Lung (tissue), 12 donors: Measurements from ENCODE around the gene INPP4A. TPM values are rescaled to one million over a fixed set of nuclear protein-coding genes. Genes with fewer than 3 reads are reported as not detected.

Experiments
- ATAC-seq: fragments of 200-7000 bp; cut with Tn5 transposase; one replicate; pipeline ENCODE4 v1.9.1; 2020; ENCODE audit warnings: moderate number of reproducible peaks; ENCODE audit not compliant: insufficient read depth, low FRiP score
- DNase-seq, 3 donors: peaks; one replicate each; pipeline ENCODE4 v3.0.0-alpha.2; 2013 to 2017
- H3K27ac ChIP-seq, 2 donors: one replicate each; pipeline ENCODE4 v1.5.1; 2013; ENCODE audit warnings: mild to moderate bottlenecking in 2 of 2, moderate library complexity in 2 of 2, control low read depth in 1 of 2, inconsistent platforms in 1 of 2, low read depth in 1 of 2, low read length in 1 of 2
- H3K27me3 ChIP-seq, 3 donors: one replicate each; pipeline ENCODE4 v1.5.1; 2013; ENCODE audit warnings: low read length in 2 of 3; ENCODE audit not compliant: control insufficient read depth in 3 of 3, insufficient read depth in 3 of 3
- H3K36me3 ChIP-seq, 4 donors: one replicate each; pipeline ENCODE4 v1.5.1; 2013; ENCODE audit warnings: low read length in 4 of 4, mild to moderate bottlenecking in 1 of 4, moderate library complexity in 1 of 4; ENCODE audit not compliant: control insufficient read depth in 4 of 4, insufficient read depth in 4 of 4
- H3K4me1 ChIP-seq, 5 donors: one replicate each; pipeline ENCODE4 v1.5.1; 2013; ENCODE audit warnings: low read length in 5 of 5, mild to moderate bottlenecking in 2 of 5, moderate library complexity in 1 of 5; ENCODE audit not compliant: control insufficient read depth in 5 of 5, insufficient read depth in 5 of 5
- H3K4me3 ChIP-seq: one replicate; pipeline ENCODE4 v1.5.1; 2013; ENCODE audit warnings: mild to moderate bottlenecking, control low read depth, moderate library complexity
- H3K9ac ChIP-seq, 2 donors: one replicate each; pipeline ENCODE4 v1.5.1; 2013; ENCODE audit warnings: low read length in 2 of 2, control low read depth in 1 of 2; ENCODE audit not compliant: insufficient read depth in 1 of 2
- H3K9me3 ChIP-seq, 4 donors: one replicate each; pipeline ENCODE4 v1.5.1; 2013; ENCODE audit warnings: low read length in 3 of 4, mild to moderate bottlenecking in 1 of 4, moderate library complexity in 1 of 4; ENCODE audit not compliant: control insufficient read depth in 4 of 4, insufficient read depth in 3 of 4
- WGBS, 2 donors: extraction: QIAGEN DNeasy Blood & Tissue Kit; methylation state at CpG; one replicate each; pipeline ENCODE4 v1.1.7; 2013; 5-methylcytosine and 5-hydroxymethylcytosine counted together
- polyA plus RNA-seq, 2 donors: library from polyadenylated mRNA; stranded (reverse); fragments of 200-250 nt; gene quantifications; one replicate each; pipeline ENCODE4 v1.2.1, GENCODE V29; 2013
- total RNA-seq, 2 donors: library from RNA; depleted of rRNA in 1 of 2; stranded (reverse); fragments of >200 nt in 1 of 2; gene quantifications; one replicate each; pipeline ENCODE4 v1.2.1, GENCODE V29; 2014 to 2021
- TF ChIP-seq, protein P1 (sequence below): IDR thresholded peaks from 2 replicates; pipeline ENCODE4 v1.5.1; 2012; ENCODE audit warnings: mild to moderate bottlenecking; ENCODE audit errors: control extremely low read depth, extremely low read depth
- donor health status: control.
- donor health status: control.
- donor health status: Bipolar disorder and iron deficiency.
- donor health status: healthy.
- donor health status: DM: yes; HTN: yes; CAD: no.

The INPP4A gene
- total and polyA plus RNA-seq, 4 donors: 8.0 to 43.3 (median 19.8) TPM

DNA sequence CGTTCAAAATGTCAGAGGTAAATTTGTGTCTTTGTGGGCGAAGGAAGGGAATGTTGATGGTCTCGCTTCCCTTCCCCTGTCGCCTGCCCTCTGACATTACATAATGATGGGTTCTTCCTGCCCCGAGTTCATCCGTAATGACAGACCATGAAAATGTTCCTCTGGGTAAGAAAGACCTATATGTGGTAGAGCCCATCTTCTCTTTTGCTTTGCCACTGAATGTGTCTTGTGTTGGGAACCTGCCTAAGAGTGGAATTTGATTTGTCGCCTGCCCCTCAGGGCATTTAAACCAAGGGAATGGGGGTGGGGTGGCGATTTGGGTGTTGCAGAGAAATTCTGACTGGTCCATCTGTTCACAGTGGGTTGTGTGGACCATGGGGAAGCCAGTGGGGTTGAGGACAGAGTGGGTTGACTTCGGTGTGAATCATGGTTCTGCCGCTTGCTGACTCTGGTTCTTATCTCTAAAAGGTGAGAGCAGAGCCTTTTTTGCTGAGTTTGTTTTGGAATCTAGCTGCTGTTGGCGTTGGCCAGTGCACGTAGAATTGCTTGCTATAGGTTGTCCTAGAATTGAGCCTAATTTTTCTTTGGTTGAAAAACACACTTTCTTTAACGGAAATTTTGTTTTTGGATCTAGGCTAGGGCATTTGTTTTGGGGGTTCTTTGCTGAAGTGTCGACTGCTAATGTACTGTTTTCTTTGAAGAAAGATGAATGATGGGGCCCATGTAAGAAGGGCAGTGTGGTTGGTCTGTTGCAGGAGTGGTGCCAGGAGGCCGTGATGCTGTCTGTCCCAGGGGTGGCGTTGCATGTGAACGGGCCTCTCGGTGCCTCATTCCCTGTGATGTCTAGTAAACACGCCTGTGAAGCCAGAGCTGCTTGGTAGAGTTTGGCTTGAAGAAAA lies 1.3 kb downstream of the INPP4A start:
- WGBS, 2 donors: 45 to 50% methylated on average over 19 of the region's 19 CpGs
- DNase-seq (peak in 1 of 3 donors; percentile 17), ATAC-seq (no peak)
- Histone ChIP-seq H3K9me3 (no peaks in the 10 kb centered on the region), H3K4me3 (peak overlapping the region; percentile 92), H3K27me3 (no peaks in the 10 kb centered on the region), H3K4me1 (peaks cover 0 to 22% (median 8%) of the 10 kb centered on the region in 5 donors), H3K9ac (peak overlapping the region; percentile 65 to 86), H3K27ac (peak overlapping the region in 1 of 2 donors; percentile 91), H3K36me3 (no peaks in the 10 kb centered on the region)
- TF ChIP-seq, protein P1, sequence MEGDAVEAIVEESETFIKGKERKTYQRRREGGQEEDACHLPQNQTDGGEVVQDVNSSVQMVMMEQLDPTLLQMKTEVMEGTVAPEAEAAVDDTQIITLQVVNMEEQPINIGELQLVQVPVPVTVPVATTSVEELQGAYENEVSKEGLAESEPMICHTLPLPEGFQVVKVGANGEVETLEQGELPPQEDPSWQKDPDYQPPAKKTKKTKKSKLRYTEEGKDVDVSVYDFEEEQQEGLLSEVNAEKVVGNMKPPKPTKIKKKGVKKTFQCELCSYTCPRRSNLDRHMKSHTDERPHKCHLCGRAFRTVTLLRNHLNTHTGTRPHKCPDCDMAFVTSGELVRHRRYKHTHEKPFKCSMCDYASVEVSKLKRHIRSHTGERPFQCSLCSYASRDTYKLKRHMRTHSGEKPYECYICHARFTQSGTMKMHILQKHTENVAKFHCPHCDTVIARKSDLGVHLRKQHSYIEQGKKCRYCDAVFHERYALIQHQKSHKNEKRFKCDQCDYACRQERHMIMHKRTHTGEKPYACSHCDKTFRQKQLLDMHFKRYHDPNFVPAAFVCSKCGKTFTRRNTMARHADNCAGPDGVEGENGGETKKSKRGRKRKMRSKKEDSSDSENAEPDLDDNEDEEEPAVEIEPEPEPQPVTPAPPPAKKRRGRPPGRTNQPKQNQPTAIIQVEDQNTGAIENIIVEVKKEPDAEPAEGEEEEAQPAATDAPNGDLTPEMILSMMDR: no peak

DNA sequence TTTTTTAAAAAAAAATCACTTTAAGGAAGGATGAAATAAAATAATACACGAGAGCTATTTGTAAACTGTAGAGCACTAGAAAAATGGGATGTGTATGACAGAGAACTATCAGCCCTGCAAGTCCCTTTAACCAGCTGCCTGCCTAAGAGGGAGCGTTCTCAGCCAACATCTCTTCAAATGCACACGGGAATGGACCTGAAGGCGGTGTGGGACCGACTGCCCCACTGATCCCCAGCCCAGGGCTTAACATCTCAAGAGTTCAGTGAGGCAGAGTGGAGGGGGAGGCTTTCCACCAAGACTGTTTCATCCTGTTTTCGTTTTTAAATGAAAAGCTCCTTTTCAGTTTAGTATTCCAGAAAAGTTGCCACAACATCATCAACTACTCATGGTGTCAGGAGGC lies 2.2 kb downstream of the INPP4A start:
- ATAC-seq: no peak
- Histone ChIP-seq H3K36me3 (no peaks in the 10 kb centered on the region), H3K27me3 (no peaks in the 10 kb centered on the region), H3K4me1 (peaks cover 0 to 22% (median 11%) of the 10 kb centered on the region in 5 donors), H3K27ac (no peak overlapping the region), H3K9ac (peak overlapping the region in 1 of 2 donors; percentile 19), H3K9me3 (no peaks in the 10 kb centered on the region), H3K4me3 (no peak overlapping the region)
- TF ChIP-seq, protein P1: no peak
- DNase-seq: no peak
- 71 to 75% methylated on average over 6 of the region's 6 CpGs for WGBS, 2 donors

DNA sequence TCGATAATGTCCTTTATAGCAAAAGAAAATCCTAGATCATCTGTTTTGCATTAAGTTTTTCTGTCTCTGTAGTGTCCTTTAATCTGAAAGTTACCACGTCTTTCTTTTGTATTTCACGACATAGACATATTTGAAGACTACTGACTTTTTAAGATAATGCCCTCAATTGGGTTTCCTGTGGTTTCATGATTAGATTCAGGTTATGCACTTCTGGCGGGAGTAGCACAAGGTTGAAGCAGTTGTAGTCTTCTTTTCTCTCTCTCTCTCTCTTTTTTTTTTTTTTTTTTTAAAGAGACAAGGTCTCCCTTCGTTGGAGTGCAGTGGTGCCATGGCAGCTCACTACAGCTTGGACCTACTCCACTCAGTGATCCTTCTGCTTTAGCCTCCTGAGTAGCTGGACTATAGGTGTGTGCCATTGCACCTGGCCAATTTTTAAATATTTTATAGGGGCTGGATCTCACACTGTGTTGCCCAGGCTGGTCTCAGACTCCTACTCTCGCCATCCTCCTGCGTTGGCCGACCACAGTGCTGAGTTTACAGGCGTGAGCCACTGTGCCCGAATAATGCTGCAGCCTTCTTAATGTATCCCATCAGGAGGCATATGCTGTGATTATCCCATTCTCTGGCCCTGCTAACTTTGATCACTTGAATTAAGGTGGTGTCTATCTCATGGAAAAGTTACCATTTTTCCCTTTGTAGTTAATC lies 3.9 kb downstream of the INPP4A start:
- 84 to 85% methylated on average over 10 of the region's 10 CpGs for WGBS, 2 donors
- no peak overlapping the region for H3K9ac ChIP-seq
- H3K27ac ChIP-seq: no peak overlapping the region
- peaks cover 0 to 22% (median 11%) of the 10 kb centered on the region in 5 donors for H3K4me1 ChIP-seq
- H3K4me3 ChIP-seq: no peak overlapping the region
- no peaks in the 10 kb centered on the region for H3K36me3 ChIP-seq
- H3K27me3 ChIP-seq: no peaks in the 10 kb centered on the region
- no peak for DNase-seq
- no peak for ATAC-seq
- TF ChIP-seq, protein P1: no peak
- H3K9me3 ChIP-seq: no peaks in the 10 kb centered on the region
